ENCODE results near the gene BICD1.

Gene BICD1

GRCh38 chr12:32070370-32070769 lies 36.3 kb upstream of the BICD1 start:
- Histone ChIP-seq H3K27ac (ENCODE audit: low read length) (no peak overlapping the region), H3K9ac (ENCODE audit: low read depth, low read length) (no peak overlapping the region), H2AFZ (ENCODE audit: low read depth, low read length) (no peak overlapping the region), H3K36me3 (ENCODE audit: insufficient read depth, low read length) (no peaks in the 10 kb centered on the region), H3K79me2 (ENCODE audit: insufficient read depth, low read length) (no peaks in the 10 kb centered on the region), H3K9me3 (ENCODE audit: insufficient read depth, low read length, severe bottlenecking) (peaks cover 8% of the 10 kb centered on the region), H3K4me3 (ENCODE audit: low read depth in 1 of 2, low read length in 2 of 2) (no peak overlapping the region), H3K4me1 (ENCODE audit: insufficient read depth, low read length) (no peaks in the 10 kb centered on the region), H3K27me3 (ENCODE audit: insufficient read depth, low read length, poor library complexity) (no peaks in the 10 kb centered on the region), H4K20me1 (ENCODE audit: insufficient read depth, low read length) (no peaks in the 10 kb centered on the region), H3K4me2 (ENCODE audit: insufficient read depth, low read length) (no peak overlapping the region)
- ATAC-seq (ENCODE audit: insufficient read depth, low read depth) (no peak), DNase-seq (no peak)
- TF ChIP-seq CTCF (IDR thresholded peaks at IDR 0.05; ENCODE audit: borderline replicate concordance, extremely low read depth, low read length, poor library complexity, severe bottlenecking) (no peak), EZH2 (IDR thresholded peaks at IDR 0.05; ENCODE audit: borderline replicate concordance, low read depth, low read length, severe bottlenecking) (no peak)

GRCh38 chr12:32072102-32072501 lies 34.5 kb upstream of the BICD1 start:
- no peak overlapping the region for H2AFZ ChIP-seq (ENCODE audit: low read depth, low read length)
- no peak overlapping the region for H3K27ac ChIP-seq (ENCODE audit: low read length)
- TF ChIP-seq CTCF (IDR thresholded peaks at IDR 0.05; ENCODE audit: borderline replicate concordance, extremely low read depth, low read length, poor library complexity, severe bottlenecking) (no peak), EZH2 (IDR thresholded peaks at IDR 0.05; ENCODE audit: borderline replicate concordance, low read depth, low read length, severe bottlenecking) (no peak)
- ATAC-seq (ENCODE audit: insufficient read depth, low read depth) (no peak), DNase-seq (no peak)
- peaks cover 8% of the 10 kb centered on the region for H3K9me3 ChIP-seq (ENCODE audit: insufficient read depth, low read length, severe bottlenecking)
- no peak overlapping the region for H3K9ac ChIP-seq (ENCODE audit: low read depth, low read length)
- H4K20me1 ChIP-seq (ENCODE audit: insufficient read depth, low read length): no peaks in the 10 kb centered on the region
- H3K27me3 ChIP-seq (ENCODE audit: insufficient read depth, low read length, poor library complexity): no peaks in the 10 kb centered on the region
- no peak overlapping the region for H3K4me2 ChIP-seq (ENCODE audit: insufficient read depth, low read length)
- H3K36me3 ChIP-seq (ENCODE audit: insufficient read depth, low read length): no peaks in the 10 kb centered on the region
- no peaks in the 10 kb centered on the region for H3K79me2 ChIP-seq (ENCODE audit: insufficient read depth, low read length)
- no peaks in the 10 kb centered on the region for H3K4me1 ChIP-seq (ENCODE audit: insufficient read depth, low read length)
- H3K4me3 ChIP-seq (ENCODE audit: low read depth in 1 of 2, low read length in 2 of 2): no peak overlapping the region

GRCh38 chr12:32074432-32074831 lies 32.2 kb upstream of the BICD1 start:
- no peak for DNase-seq
- Histone ChIP-seq H3K9me3 (ENCODE audit: insufficient read depth, low read length, severe bottlenecking) (peaks cover 8% of the 10 kb centered on the region), H2AFZ (ENCODE audit: low read depth, low read length) (no peak overlapping the region), H4K20me1 (ENCODE audit: insufficient read depth, low read length) (no peaks in the 10 kb centered on the region), H3K4me3 (ENCODE audit: low read depth in 1 of 2, low read length in 2 of 2) (no peak overlapping the region), H3K27me3 (ENCODE audit: insufficient read depth, low read length, poor library complexity) (no peaks in the 10 kb centered on the region), H3K27ac (ENCODE audit: low read length) (no peak overlapping the region), H3K4me1 (ENCODE audit: insufficient read depth, low read length) (no peaks in the 10 kb centered on the region), H3K36me3 (ENCODE audit: insufficient read depth, low read length) (no peaks in the 10 kb centered on the region), H3K79me2 (ENCODE audit: insufficient read depth, low read length) (no peaks in the 10 kb centered on the region), H3K4me2 (ENCODE audit: insufficient read depth, low read length) (no peak overlapping the region), H3K9ac (ENCODE audit: low read depth, low read length) (no peak overlapping the region)
- TF ChIP-seq CTCF (IDR thresholded peaks at IDR 0.05; ENCODE audit: borderline replicate concordance, extremely low read depth, low read length, poor library complexity, severe bottlenecking) (no peak), EZH2 (IDR thresholded peaks at IDR 0.05; ENCODE audit: borderline replicate concordance, low read depth, low read length, severe bottlenecking) (no peak)
- ATAC-seq (ENCODE audit: insufficient read depth, low read depth): no peak

GRCh38 chr12:32076941-32077340 lies 29.7 kb upstream of the BICD1 start:
- Histone ChIP-seq H3K36me3 (ENCODE audit: insufficient read depth, low read length) (no peaks in the 10 kb centered on the region), H3K4me3 (ENCODE audit: low read depth in 1 of 2, low read length in 2 of 2) (no peak overlapping the region), H3K9ac (ENCODE audit: low read depth, low read length) (no peak overlapping the region), H4K20me1 (ENCODE audit: insufficient read depth, low read length) (no peaks in the 10 kb centered on the region), H3K79me2 (ENCODE audit: insufficient read depth, low read length) (no peaks in the 10 kb centered on the region), H3K4me2 (ENCODE audit: insufficient read depth, low read length) (no peak overlapping the region), H3K27me3 (ENCODE audit: insufficient read depth, low read length, poor library complexity) (no peaks in the 10 kb centered on the region), H3K9me3 (ENCODE audit: insufficient read depth, low read length, severe bottlenecking) (peaks cover 8% of the 10 kb centered on the region), H2AFZ (ENCODE audit: low read depth, low read length) (no peak overlapping the region), H3K27ac (ENCODE audit: low read length) (no peak overlapping the region), H3K4me1 (ENCODE audit: insufficient read depth, low read length) (no peaks in the 10 kb centered on the region)
- DNase-seq (no peak), ATAC-seq (ENCODE audit: insufficient read depth, low read depth) (no peak)
- TF ChIP-seq CTCF (IDR thresholded peaks at IDR 0.05; ENCODE audit: borderline replicate concordance, extremely low read depth, low read length, poor library complexity, severe bottlenecking) (no peak), EZH2 (IDR thresholded peaks at IDR 0.05; ENCODE audit: borderline replicate concordance, low read depth, low read length, severe bottlenecking) (no peak)

All from DND-41 (cell line).